IMR-90 (cell line): ENCODE data around the gene ATP1B4. TPM values are rescaled to one million over a fixed set of nuclear protein-coding genes. Genes with fewer than 3 reads are reported as not detected.

Experiments used
- ATAC-seq: fragments of 200-7000 bp; cut with Tn5 transposase; 2 replicates; pipeline ENCODE4 v1.9.1; 2020; ENCODE audit warnings: low read depth, mild to moderate bottlenecking, moderate library complexity
- BruUV-seq: library from RNA; stranded (reverse); fragments of 400-500 nt; replicated peaks from 2 replicates; lab custom pipeline; 2021; lab: Mats Ljungman, UMichigan
- CTCF ChIA-PET: fragments of 300-600 bp; formaldehyde crosslinking; extraction: SDS; loops from one replicate; lab custom pipeline; 2021; ENCODE audit warnings: antibody characterized with exemption; lab: Yijun Ruan, JAX
- POLR2A ChIA-PET: fragments of 300-600 bp; sonication (Branson Sonifier 250); formaldehyde crosslinking; loops from one replicate; lab custom pipeline; 2022; ENCODE audit warnings: antibody characterized with exemption; ENCODE audit not compliant: unreplicated experiment; lab: Charles Lee
- DNase-seq: peaks from one replicate; pipeline ENCODE4 v3.0.0; 2013
- H2AFZ ChIP-seq: replicated peaks from 2 replicates; pipeline ENCODE3; 2013; ENCODE audit warnings: low read length, mild to moderate bottlenecking; ENCODE audit not compliant: poor library complexity
- H2AK5ac ChIP-seq: 2 replicates; pipeline ENCODE4 v1.6.1; 2013; ENCODE audit warnings: low read depth, low read length, inconsistent platforms
- H2AK9ac ChIP-seq: replicated peaks from 2 replicates; pipeline ENCODE3; 2013; ENCODE audit warnings: mild to moderate bottlenecking, low read depth, low read length, moderate library complexity; ENCODE audit not compliant: poor library complexity
- H2BK120ac ChIP-seq: 2 replicates; pipeline ENCODE4 v1.6.1; 2013; ENCODE audit warnings: low read depth, low read length, inconsistent platforms
- H2BK15ac ChIP-seq: 3 replicates; pipeline ENCODE4 v1.6.1; 2013; ENCODE audit warnings: low read depth, low read length, inconsistent platforms
- H2BK20ac ChIP-seq: 2 replicates; pipeline ENCODE4 v1.6.1; 2013; ENCODE audit warnings: low read depth, mild to moderate bottlenecking, inconsistent platforms, low read length, moderate library complexity
- H2BK5ac ChIP-seq: 2 replicates; pipeline ENCODE4 v1.6.1; 2013; ENCODE audit warnings: mild to moderate bottlenecking, low read depth, low read length, inconsistent platforms; ENCODE audit not compliant: poor library complexity, severe bottlenecking
- H3K14ac ChIP-seq: replicated peaks from 2 replicates; pipeline ENCODE4 v1.6.1; 2013; ENCODE audit warnings: low read depth, low read length, inconsistent platforms
- H3K18ac ChIP-seq: 2 replicates; pipeline ENCODE4 v1.6.1; 2013; ENCODE audit warnings: low read depth, low read length, control low read depth
- H3K23ac ChIP-seq: 2 replicates; pipeline ENCODE4 v1.6.1; 2013; ENCODE audit warnings: low read depth, low read length, inconsistent platforms
- H3K27ac ChIP-seq: 2 replicates; pipeline ENCODE4 v1.5.1; 2013; ENCODE audit warnings: mild to moderate bottlenecking, control low read depth, low read length; ENCODE audit not compliant: insufficient read depth
- H3K27me3 ChIP-seq: 2 replicates; pipeline ENCODE4 v1.6.1; 2013; ENCODE audit warnings: low read length; ENCODE audit not compliant: control insufficient read depth, insufficient read depth
- H3K36me3 ChIP-seq: 2 replicates; pipeline ENCODE4 v1.6.1; 2013; ENCODE audit warnings: low read length, mixed read lengths; ENCODE audit not compliant: control insufficient read depth, insufficient read depth
- H3K4ac ChIP-seq: 2 replicates; pipeline ENCODE4 v1.6.1; 2013; ENCODE audit warnings: low read depth, low read length, inconsistent platforms
- H3K4me1 ChIP-seq: 2 replicates; pipeline ENCODE4 v1.6.1; 2013; ENCODE audit warnings: low read length, mixed read lengths; ENCODE audit not compliant: control insufficient read depth, insufficient read depth
- H3K4me2 ChIP-seq: 2 replicates; pipeline ENCODE4 v1.6.1; 2013; ENCODE audit warnings: low read depth, mild to moderate bottlenecking, control low read depth, low read length, moderate library complexity
- H3K4me3 ChIP-seq: 2 replicates; pipeline ENCODE4 v1.5.1; 2013; ENCODE audit warnings: low read depth, mild to moderate bottlenecking, control low read depth, low read length, moderate library complexity; ENCODE audit not compliant: insufficient read depth
- H3K56ac ChIP-seq: 2 replicates; pipeline ENCODE4 v1.6.1; 2013; ENCODE audit warnings: low read length, inconsistent platforms; ENCODE audit not compliant: insufficient read depth; ENCODE audit errors: extremely low read depth
- H3K79me1 ChIP-seq, 2 experiments: 2 replicates each; pipeline ENCODE4 v1.6.1; 2013; ENCODE audit warnings: low read length in 2 of 2, inconsistent platforms in 1 of 2, low read depth in 1 of 2
- H3K9ac ChIP-seq: 2 replicates; pipeline ENCODE4 v1.6.1; 2013; ENCODE audit warnings: low read depth, low read length, control low read depth
- H3K9me1 ChIP-seq: 2 replicates; pipeline ENCODE4 v1.6.1; 2013; ENCODE audit warnings: low read length, inconsistent platforms; ENCODE audit not compliant: insufficient read depth
- H3K9me3 ChIP-seq: 2 replicates; pipeline ENCODE4 v1.6.1; 2013; ENCODE audit warnings: low read length; ENCODE audit not compliant: control insufficient read depth, insufficient read depth
- H4K20me1 ChIP-seq: 2 replicates; pipeline ENCODE4 v1.6.1; 2013; ENCODE audit warnings: low read length, inconsistent platforms; ENCODE audit not compliant: insufficient read depth
- H4K5ac ChIP-seq: 2 replicates; pipeline ENCODE4 v1.6.1; 2013; ENCODE audit warnings: mild to moderate bottlenecking, low read depth, low read length, control low read depth
- H4K8ac ChIP-seq, 2 experiments: 2 replicates each; pipeline ENCODE4 v1.6.1; 2013; ENCODE audit warnings: low read depth in 2 of 2, low read length in 2 of 2, control low read depth in 1 of 2, inconsistent platforms in 1 of 2
- H4K91ac ChIP-seq: 2 replicates; pipeline ENCODE4 v1.6.1; 2013; ENCODE audit warnings: low read depth, low read length, inconsistent platforms; ENCODE audit not compliant: insufficient read depth
- MAFK ChIP-seq: IDR thresholded peaks from 2 replicates; pipeline ENCODE4 v1.6.1; 2012; ENCODE audit warnings: low read depth, low read length, improper control_type of control experiment
- WGBS, 2 experiments: methylation state at CpG; one replicate each; pipeline versions ENCODE4 v1.1.5 to v1.1.7; 2013; ENCODE audit warnings: missing lambda C conversion rate in 2 of 2; ENCODE audit not compliant: insufficient read length in 1 of 2; ENCODE audit errors: extremely low coverage in 2 of 2; 5-methylcytosine and 5-hydroxymethylcytosine counted together
- dilution Hi-C: fragments of 300-500 bp; cut with HindIII; formaldehyde crosslinking; loops from one replicate; pipeline ENCODE4 v1.14.3; 2018; ENCODE audit warnings: low sequenced_read_pairs; ENCODE audit not compliant: unreplicated experiment
- in situ Hi-C: fragments of 300-500 bp; cut with MboI; formaldehyde crosslinking; loops from 3 replicates; pipeline ENCODE4 v1.14.3; 2019; ENCODE audit warnings: low sequenced_read_pairs, inconsistent platforms, mixed read lengths
- intact Hi-C: fragments of 100-400 bp; cut with micrococcal nuclease; formaldehyde crosslinking; loops from 2 replicates; pipeline ENCODE4 v1.10.0; 2022
- polyA plus RNA-seq, 3 experiments: library from polyadenylated mRNA; depleted of rRNA; stranded (reverse); fragments of >200 nt; gene quantifications; 2 replicates each; pipeline ENCODE4 v1.2.3, GENCODE V29; 2012; ENCODE audit warnings: low replicate concordance in 1 of 3
- total RNA-seq: library from RNA; depleted of rRNA; stranded (reverse); fragments of >200 nt; gene quantifications from 2 replicates; pipeline ENCODE4 v1.2.3, GENCODE V29; 2012

The ATP1B4 gene
- total and polyA plus RNA-seq, 2 of the 4 experiments (the other 2 are of a cell fraction), result not detected

GRCh38 chrX:120334151-120334550 lies 27.7 kb upstream of the ATP1B4 start:
- H2AK9ac ChIP-seq, result no peak overlapping the region
- H2AK5ac ChIP-seq, result no peak overlapping the region
- H3K4me3 ChIP-seq, result no peak overlapping the region
- BruUV-seq, result no TSS peak
- no peak overlapping the region for H3K4me2 ChIP-seq
- no peak overlapping the region for H3K9ac ChIP-seq
- H3K9me3 ChIP-seq, result no peaks in the 10 kb centered on the region
- dilution Hi-C loops, result no loop called here
- no peak overlapping the region for H2BK20ac ChIP-seq
- no peak overlapping the region for H4K8ac ChIP-seq
- no peaks in the 10 kb centered on the region for H4K20me1 ChIP-seq
- no peak overlapping the region for H3K27ac ChIP-seq
- no peak overlapping the region for H3K23ac ChIP-seq
- in situ Hi-C loops, result no loop called here
- no peak overlapping the region for H3K56ac ChIP-seq
- H3K79me1 ChIP-seq, result no peaks in the 10 kb centered on the region
- no peak overlapping the region for H3K4ac ChIP-seq
- no peak overlapping the region for H2BK15ac ChIP-seq
- H3K18ac ChIP-seq, result no peak overlapping the region
- no peaks in the 10 kb centered on the region for H3K27me3 ChIP-seq
- H3K4me1 ChIP-seq, result no peaks in the 10 kb centered on the region
- no peak for TF ChIP-seq MAFK
- no peak overlapping the region for H2AFZ ChIP-seq
- ATAC-seq, result no peak
- CTCF ChIA-PET, result no interaction called here
- no peak for DNase-seq
- WGBS, 2 experiments, result no CpG with 5 or more reads among the region's 2 CpGs
- no peak overlapping the region for H3K14ac ChIP-seq
- no peak overlapping the region for H4K5ac ChIP-seq
- H2BK120ac ChIP-seq, result no peak overlapping the region
- H4K91ac ChIP-seq, result no peak overlapping the region
- intact Hi-C loops, result no loop called here
- H2BK5ac ChIP-seq, result no peak overlapping the region
- H3K36me3 ChIP-seq, result no peaks in the 10 kb centered on the region
- H3K9me1 ChIP-seq, result no peaks in the 10 kb centered on the region
- POLR2A ChIA-PET, result no interaction called here
